Measurements from ENCODE around the gene PFKL. TPM values are rescaled to one million over a fixed set of nuclear protein-coding genes. Genes with fewer than 3 reads are reported as not detected.

PFKL gene
- total and polyA plus RNA-seq, 2 donors (not counting 1 experiment from before 2014, with no cell fraction given) = 54.8 to 125 TPM

DNA sequence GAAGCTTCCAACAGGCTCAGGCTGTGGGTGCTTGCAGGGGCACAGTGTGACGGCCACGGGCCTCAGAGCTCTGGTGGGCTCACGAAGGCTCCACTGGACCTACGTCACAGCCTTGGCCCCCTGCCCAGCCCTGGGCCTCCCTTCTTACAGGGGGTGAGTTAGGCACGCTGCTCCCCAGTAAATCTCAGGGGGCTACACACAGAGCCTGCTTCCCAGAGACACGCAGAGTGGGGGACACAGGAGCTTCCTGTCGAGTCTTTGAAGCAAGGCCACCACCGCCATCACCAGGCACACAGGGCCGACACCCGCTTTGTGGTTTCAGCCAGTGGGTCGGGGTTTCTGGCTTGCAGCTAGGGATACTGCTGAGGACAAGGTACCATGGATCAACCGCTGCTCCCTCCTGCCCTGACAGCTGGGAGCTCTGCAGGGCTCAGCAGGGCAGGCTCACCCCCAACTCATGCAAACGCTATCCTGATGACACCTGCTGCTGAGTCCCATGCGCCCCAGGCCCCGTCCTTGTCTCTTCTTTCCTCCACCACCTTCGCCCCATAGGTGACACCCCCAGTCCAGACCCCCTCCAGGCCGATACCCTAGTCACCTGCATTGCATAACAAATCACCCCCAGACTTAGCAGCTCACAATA is 44.8 kb downstream of the PFKL start:
- no peaks in the 10 kb centered on the region for H3K36me3 ChIP-seq (ENCODE audit: control insufficient read depth, insufficient read depth, low read length)
- no peak overlapping the region for H3K4me2 ChIP-seq (ENCODE audit: extremely low read depth, insufficient read depth, low read length)
- H3K27ac ChIP-seq (ENCODE audit: insufficient read depth, low read length) = no peak overlapping the region
- no peak overlapping the region for H3K4me3 ChIP-seq (replicated peaks in 1 of 4; ENCODE audit: control extremely low read depth in 1 of 4, insufficient read depth in 1 of 4, low read depth in 3 of 4, low read length in 4 of 4)
- no peak overlapping the region for H2AFZ ChIP-seq (ENCODE audit: low read length)
- no peaks in the 10 kb centered on the region for H3K79me2 ChIP-seq (ENCODE audit: control insufficient read depth, insufficient read depth, low read length)
- H4K20me1 ChIP-seq (ENCODE audit: control insufficient read depth, extremely low read depth, insufficient read depth, low read length) = no peaks in the 10 kb centered on the region
- peaks cover 4% of the 10 kb centered on the region for H3K4me1 ChIP-seq (ENCODE audit: control insufficient read depth, extremely low read depth, insufficient read depth, low read length)
- no peak for TF ChIP-seq EZH2 (IDR thresholded peaks at IDR 0.05; ENCODE audit: low read length, missing control alignments)
- TF ChIP-seq, protein P1, sequence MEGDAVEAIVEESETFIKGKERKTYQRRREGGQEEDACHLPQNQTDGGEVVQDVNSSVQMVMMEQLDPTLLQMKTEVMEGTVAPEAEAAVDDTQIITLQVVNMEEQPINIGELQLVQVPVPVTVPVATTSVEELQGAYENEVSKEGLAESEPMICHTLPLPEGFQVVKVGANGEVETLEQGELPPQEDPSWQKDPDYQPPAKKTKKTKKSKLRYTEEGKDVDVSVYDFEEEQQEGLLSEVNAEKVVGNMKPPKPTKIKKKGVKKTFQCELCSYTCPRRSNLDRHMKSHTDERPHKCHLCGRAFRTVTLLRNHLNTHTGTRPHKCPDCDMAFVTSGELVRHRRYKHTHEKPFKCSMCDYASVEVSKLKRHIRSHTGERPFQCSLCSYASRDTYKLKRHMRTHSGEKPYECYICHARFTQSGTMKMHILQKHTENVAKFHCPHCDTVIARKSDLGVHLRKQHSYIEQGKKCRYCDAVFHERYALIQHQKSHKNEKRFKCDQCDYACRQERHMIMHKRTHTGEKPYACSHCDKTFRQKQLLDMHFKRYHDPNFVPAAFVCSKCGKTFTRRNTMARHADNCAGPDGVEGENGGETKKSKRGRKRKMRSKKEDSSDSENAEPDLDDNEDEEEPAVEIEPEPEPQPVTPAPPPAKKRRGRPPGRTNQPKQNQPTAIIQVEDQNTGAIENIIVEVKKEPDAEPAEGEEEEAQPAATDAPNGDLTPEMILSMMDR (conservative IDR thresholded peaks at IDR 0.05 in 1 of 2, IDR thresholded peaks at IDR 0.05 in 1 of 2; ENCODE audit: low read depth in 1 of 2, low read length in 2 of 2) = no peak
- no peak for DNase-seq (ENCODE audit: low read depth in 2 of 2)
- H3K9me3 ChIP-seq (ENCODE audit: control insufficient read depth, insufficient read depth, low read depth, low read length) = no peaks in the 10 kb centered on the region
- peaks cover 3% of the 10 kb centered on the region for H3K27me3 ChIP-seq (ENCODE audit: control insufficient read depth, insufficient read depth, low read length)
- H3K9ac ChIP-seq (ENCODE audit: insufficient read depth, low read length) = no peak overlapping the region

DNA sequence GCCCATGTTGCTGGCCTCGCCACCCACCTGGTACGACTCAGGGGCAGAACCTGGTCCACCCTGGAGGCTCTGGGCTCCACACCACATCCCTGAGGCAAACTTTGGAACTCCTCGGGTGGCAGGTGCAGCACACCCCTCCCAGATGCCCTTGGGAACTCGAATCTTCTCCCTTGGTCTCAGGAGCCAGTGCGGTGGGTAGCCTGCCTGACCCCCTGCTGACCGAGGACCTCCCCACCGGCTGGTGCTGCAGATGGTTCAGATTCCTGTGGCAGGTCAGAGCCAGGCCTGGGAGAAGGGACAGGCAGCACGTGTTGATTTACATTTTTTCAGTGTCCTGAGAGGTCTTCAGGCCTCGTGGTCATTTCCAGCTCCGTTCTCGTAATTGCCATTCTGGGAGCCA is 45.6 kb downstream of the PFKL start:
- no peaks in the 10 kb centered on the region for H3K4me1 ChIP-seq (ENCODE audit: control insufficient read depth, extremely low read depth, insufficient read depth, low read length)
- TF ChIP-seq, protein P1 (conservative IDR thresholded peaks at IDR 0.05 in 1 of 2, IDR thresholded peaks at IDR 0.05 in 1 of 2; ENCODE audit: low read depth in 1 of 2, low read length in 2 of 2) = no peak
- TF ChIP-seq EZH2 (IDR thresholded peaks at IDR 0.05; ENCODE audit: low read length, missing control alignments) = no peak
- H3K79me2 ChIP-seq (ENCODE audit: control insufficient read depth, insufficient read depth, low read length) = no peaks in the 10 kb centered on the region
- H3K9ac ChIP-seq (ENCODE audit: insufficient read depth, low read length) = no peak overlapping the region
- no peaks in the 10 kb centered on the region for H3K36me3 ChIP-seq (ENCODE audit: control insufficient read depth, insufficient read depth, low read length)
- no peak overlapping the region for H3K4me2 ChIP-seq (ENCODE audit: extremely low read depth, insufficient read depth, low read length)
- H3K27ac ChIP-seq (ENCODE audit: insufficient read depth, low read length) = no peak overlapping the region
- no peak overlapping the region for H2AFZ ChIP-seq (ENCODE audit: low read length)
- H3K4me3 ChIP-seq (replicated peaks in 1 of 4; ENCODE audit: control extremely low read depth in 1 of 4, insufficient read depth in 1 of 4, low read depth in 3 of 4, low read length in 4 of 4) = no peak overlapping the region
- DNase-seq (ENCODE audit: low read depth in 2 of 2) = no peak
- H3K27me3 ChIP-seq (ENCODE audit: control insufficient read depth, insufficient read depth, low read length) = peaks cover 3% of the 10 kb centered on the region
- H4K20me1 ChIP-seq (ENCODE audit: control insufficient read depth, extremely low read depth, insufficient read depth, low read length) = no peaks in the 10 kb centered on the region
- H3K9me3 ChIP-seq (ENCODE audit: control insufficient read depth, insufficient read depth, low read depth, low read length) = no peaks in the 10 kb centered on the region

DNA sequence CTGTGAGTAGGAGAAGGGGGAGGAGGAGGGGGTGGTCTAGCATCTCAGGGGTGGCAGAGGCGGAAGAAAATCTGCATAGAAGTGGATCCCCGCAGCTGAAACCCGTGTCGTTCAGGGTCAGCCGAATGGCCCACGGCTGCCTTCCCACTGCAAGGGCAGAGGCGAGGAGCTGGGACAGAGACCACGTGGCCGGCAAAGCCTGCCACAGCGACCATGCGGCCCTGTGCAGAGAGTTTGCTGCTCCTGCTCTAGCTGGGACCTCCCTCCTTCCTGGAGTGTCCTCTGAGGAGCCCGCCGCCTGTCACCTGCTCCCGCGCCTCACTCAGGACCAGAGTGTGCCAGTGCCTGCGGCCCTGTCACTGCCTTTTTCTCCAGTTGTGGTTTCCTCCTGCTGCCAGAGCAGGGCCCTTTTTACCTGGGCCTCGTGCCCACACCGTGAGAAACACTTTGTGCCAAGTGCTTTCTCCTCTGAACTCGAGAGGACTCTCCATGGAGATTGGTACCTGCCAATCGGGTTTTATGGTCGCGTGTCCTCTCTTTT is 48.1 kb downstream of the PFKL start:
- Histone ChIP-seq H3K36me3 (ENCODE audit: control insufficient read depth, insufficient read depth, low read length) (no peaks in the 10 kb centered on the region), H3K27me3 (ENCODE audit: control insufficient read depth, insufficient read depth, low read length) (peaks cover 3% of the 10 kb centered on the region), H2AFZ (ENCODE audit: low read length) (no peak overlapping the region), H3K9ac (ENCODE audit: insufficient read depth, low read length) (no peak overlapping the region), H3K79me2 (ENCODE audit: control insufficient read depth, insufficient read depth, low read length) (no peaks in the 10 kb centered on the region), H3K4me1 (ENCODE audit: control insufficient read depth, extremely low read depth, insufficient read depth, low read length) (no peaks in the 10 kb centered on the region), H3K4me3 (replicated peaks in 1 of 4; ENCODE audit: control extremely low read depth in 1 of 4, insufficient read depth in 1 of 4, low read depth in 3 of 4, low read length in 4 of 4) (no peak overlapping the region), H4K20me1 (ENCODE audit: control insufficient read depth, extremely low read depth, insufficient read depth, low read length) (no peaks in the 10 kb centered on the region), H3K9me3 (ENCODE audit: control insufficient read depth, insufficient read depth, low read depth, low read length) (no peaks in the 10 kb centered on the region), H3K27ac (ENCODE audit: insufficient read depth, low read length) (no peak overlapping the region), H3K4me2 (ENCODE audit: extremely low read depth, insufficient read depth, low read length) (no peak overlapping the region)
- TF ChIP-seq, protein P1 (conservative IDR thresholded peaks at IDR 0.05 in 1 of 2, IDR thresholded peaks at IDR 0.05 in 1 of 2; ENCODE audit: low read depth in 1 of 2, low read length in 2 of 2) = no peak
- no peak for TF ChIP-seq EZH2 (IDR thresholded peaks at IDR 0.05; ENCODE audit: low read length, missing control alignments)
- no peak for DNase-seq (ENCODE audit: low read depth in 2 of 2)
